SH-SY5Y (cell line): Measurements from ENCODE around the gene BRAT1.

Source experiments
- GATA2 ChIP-seq: IDR thresholded peaks from 2 replicates; pipeline ENCODE4 v1.6.1; 2011; ENCODE audit warnings: mild to moderate bottlenecking, low read depth, low read length
- GATA3 ChIP-seq: IDR thresholded peaks from 2 replicates; pipeline ENCODE4 v1.6.1; 2011; ENCODE audit warnings: low read depth, mild to moderate bottlenecking, low read length, moderate library complexity

Gene BRAT1

GRCh38 chr7:2525658-2526630 lies 29.4 kb downstream of the BRAT1 start:
- TF ChIP-seq GATA2 (no peak), GATA3 (no peak)

- TF ChIP-seq GATA2 (no peak), GATA3 (no peak)
Measured at GRCh38 chr7:2524808-2525657, 30.3 kb downstream of the BRAT1 start.

- TF ChIP-seq GATA3 (no peak), GATA2 (no peak)
Measured at GRCh38 chr7:2523941-2524807, 31.1 kb downstream of the BRAT1 start.

GRCh38 chr7:2523461-2523936 lies 31.8 kb downstream of the BRAT1 start:
- TF ChIP-seq GATA2 (no peak), GATA3 (no peak)

- TF ChIP-seq GATA2 (peak; percentile 26; the same call in 1 of the 2 replicates), GATA3 (no peak)
Measured at GRCh38 chr7:2522780-2523433, 32.4 kb downstream of the BRAT1 start.

- 0 out of 2 replicates have a peak, but pooled peaks have one; percentile 21 for TF ChIP-seq GATA2
- TF ChIP-seq GATA3: no peak
Measured at GRCh38 chr7:2521952-2522591, 33.3 kb downstream of the BRAT1 start.

- TF ChIP-seq GATA3 (no peak), GATA2 (no peak)
Measured at GRCh38 chr7:2521341-2521745, 34.0 kb downstream of the BRAT1 start.

GRCh38 chr7:2520761-2521290 lies 34.5 kb downstream of the BRAT1 start:
- TF ChIP-seq GATA2 (no peak), GATA3 (no peak)

GRCh38 chr7:2520131-2520760 lies 35.1 kb downstream of the BRAT1 start:
- no peak for TF ChIP-seq GATA2
- TF ChIP-seq GATA3: no peak

- TF ChIP-seq GATA2: no peak
- TF ChIP-seq GATA3: no peak
Measured at GRCh38 chr7:2519119-2519930, 36.0 kb downstream of the BRAT1 start, which contains the start of gene LFNG. LFNG (plus strand) TSS chr7:2519774; CDS start chr7:2519862, 88 bp downstream.

GRCh38 chr7:2518737-2519118 lies 36.6 kb downstream of the BRAT1 start:
- TF ChIP-seq GATA2: no peak
- no peak for TF ChIP-seq GATA3
